OCI-M2 (cell line): ENCODE measurements around the gene SBF1.
"Not testable (repeated sequence)": the region's sequence is repeated elsewhere in the genome, so short reads cannot be mapped to it uniquely, and the experiment has no call there.

ENCODE experiments used
- DNase-seq: peaks from one replicate; lab custom pipeline; 2025; ENCODE audit not compliant: unreplicated experiment; lab: John Stamatoyannopoulos, UW

The SBF1 gene

DNA sequence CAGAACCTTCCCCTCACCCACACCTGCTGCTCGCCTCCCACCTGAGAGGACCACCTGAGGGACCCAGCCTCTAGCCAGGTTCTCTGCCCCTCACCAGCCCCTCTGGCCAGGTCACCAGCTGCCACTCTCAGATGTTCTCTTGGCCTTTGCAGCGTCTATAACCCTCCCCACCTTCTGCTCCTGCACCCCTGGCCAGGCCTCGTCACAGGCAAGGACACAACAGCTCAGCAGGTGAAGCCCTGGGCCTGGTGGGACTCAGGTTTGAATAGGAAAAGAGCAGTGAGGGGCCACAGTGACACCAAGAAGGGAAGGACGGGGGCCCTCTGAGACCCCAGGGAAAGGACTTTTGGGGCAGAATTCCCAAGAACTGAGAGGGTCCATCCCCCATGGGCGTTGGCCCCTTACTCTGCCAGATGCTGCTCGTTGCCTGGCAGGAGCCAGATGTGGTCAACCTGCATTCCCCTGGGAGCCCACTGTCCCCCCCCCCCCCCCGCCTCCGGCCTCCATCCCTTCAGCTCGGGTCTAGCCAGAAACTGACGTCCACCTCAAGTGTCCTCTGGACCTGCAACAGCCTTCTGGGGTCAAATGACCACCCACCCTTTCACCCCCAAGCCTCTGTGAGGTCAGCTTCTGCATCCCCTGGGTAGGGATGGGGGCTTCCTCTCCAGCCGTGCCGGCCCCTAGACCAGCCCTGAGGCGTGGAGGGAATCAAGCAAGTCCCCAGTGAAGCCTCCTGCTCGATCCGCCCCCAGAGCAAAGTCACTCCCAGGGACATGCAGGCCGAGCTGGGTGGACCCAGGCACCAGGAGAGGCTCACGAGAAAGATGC is 28.7 kb downstream of the SBF1 start:
- no peak for DNase-seq

DNA sequence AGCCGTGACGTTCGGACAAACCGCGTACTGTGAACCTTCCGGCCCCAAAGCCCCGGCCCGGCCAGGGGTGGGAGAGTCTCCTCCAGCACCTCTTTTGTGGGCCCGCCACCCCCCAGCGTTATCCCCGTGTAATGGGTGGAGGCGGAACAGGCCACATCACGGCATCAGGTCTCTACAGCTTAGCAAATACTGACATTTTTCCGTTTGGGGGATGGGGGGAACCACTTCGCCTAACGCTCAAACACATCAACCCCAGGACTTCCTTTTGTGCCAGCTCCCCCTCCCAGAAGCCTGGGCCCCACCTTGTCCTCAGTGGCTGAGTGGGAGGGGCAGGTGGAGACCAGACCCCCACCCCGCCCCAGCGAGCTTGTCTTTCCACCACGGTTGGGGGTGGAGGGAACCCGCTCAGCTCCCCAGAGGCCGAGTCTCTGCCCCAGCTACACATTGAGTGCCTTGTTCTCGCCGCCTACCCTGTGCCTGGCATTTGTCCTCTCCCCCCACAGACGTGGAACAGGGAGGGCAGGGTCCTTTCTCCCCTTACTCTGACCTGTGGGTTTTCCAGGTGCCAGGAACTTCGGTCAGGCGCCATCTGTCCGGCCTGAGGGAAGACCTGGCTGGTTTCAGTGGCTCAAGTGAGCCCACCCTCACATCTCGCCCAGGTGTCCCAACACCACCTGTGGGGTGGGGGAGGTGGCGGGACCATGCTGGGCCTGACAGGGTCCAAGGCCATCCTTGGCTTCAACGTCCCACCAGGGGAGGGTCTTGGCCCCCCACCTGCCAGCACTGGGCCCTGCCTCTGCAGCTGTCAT is 29.6 kb downstream of the SBF1 start:
- DNase-seq: no peak

DNA sequence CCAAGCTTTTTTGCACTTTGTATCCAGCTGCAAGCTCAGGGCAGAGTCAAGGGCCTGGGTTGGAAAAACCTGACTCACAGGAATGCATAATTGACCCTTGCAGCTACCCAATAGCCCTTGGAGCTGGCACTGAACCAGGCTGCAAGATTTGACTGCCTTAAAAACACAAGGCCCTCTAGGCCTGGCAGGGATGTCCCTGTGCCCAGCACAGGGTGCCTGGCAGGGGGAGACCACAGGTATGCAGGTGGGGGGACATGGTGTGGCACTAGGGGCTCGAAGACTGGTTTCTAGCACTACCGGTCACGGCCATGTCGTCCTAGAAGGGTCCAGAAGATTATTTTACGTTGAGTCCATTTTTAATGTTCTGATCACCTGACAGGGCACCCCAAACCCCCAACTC is 30.2 kb downstream of the SBF1 start:
- DNase-seq: no peak

- no peak for DNase-seq
These were observed 30.8 kb downstream of the SBF1 start for GRCh38 chr22:50443801-50444625.

- DNase-seq: no peak
These were observed 31.6 kb downstream of the SBF1 start for GRCh38 chr22:50443197-50443596.

DNA sequence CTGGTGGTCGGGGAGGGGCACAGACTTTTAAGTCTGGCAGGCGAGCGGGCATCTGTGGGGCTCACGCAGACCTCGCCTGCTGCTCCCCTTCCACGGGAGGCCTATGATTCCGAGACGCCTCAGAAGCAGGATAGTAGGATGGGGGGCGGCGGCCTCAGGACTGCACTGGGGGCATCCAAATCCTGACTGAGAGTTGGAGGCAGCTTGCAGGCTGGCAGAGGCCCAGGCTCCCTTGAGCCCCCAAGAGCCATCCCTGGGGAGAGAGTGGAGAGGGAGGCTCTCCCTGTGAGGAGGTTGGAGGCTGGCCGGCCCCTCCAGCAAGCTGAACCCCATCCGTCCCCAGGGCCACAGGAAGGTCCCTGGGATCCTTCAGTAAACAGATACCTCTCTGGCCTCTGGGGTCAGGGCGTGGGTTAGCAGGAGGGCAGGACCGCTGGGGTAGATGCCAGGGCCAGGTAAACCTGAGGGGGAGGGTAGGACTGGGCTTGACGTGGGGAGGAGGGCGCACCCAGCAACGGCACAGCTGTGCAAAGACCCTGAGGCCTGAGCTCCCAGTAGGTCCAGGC is 33.3 kb downstream of the SBF1 start:
- no peak for DNase-seq

GRCh38 chr22:50440544-50441249 is 34.1 kb downstream of the SBF1 start:
- DNase-seq: no peak

GRCh38 chr22:50439871-50440331 is 34.9 kb downstream of the SBF1 start:
- no peak for DNase-seq

GRCh38 chr22:50439314-50439870 is 35.4 kb downstream of the SBF1 start:
- DNase-seq: no peak

DNA sequence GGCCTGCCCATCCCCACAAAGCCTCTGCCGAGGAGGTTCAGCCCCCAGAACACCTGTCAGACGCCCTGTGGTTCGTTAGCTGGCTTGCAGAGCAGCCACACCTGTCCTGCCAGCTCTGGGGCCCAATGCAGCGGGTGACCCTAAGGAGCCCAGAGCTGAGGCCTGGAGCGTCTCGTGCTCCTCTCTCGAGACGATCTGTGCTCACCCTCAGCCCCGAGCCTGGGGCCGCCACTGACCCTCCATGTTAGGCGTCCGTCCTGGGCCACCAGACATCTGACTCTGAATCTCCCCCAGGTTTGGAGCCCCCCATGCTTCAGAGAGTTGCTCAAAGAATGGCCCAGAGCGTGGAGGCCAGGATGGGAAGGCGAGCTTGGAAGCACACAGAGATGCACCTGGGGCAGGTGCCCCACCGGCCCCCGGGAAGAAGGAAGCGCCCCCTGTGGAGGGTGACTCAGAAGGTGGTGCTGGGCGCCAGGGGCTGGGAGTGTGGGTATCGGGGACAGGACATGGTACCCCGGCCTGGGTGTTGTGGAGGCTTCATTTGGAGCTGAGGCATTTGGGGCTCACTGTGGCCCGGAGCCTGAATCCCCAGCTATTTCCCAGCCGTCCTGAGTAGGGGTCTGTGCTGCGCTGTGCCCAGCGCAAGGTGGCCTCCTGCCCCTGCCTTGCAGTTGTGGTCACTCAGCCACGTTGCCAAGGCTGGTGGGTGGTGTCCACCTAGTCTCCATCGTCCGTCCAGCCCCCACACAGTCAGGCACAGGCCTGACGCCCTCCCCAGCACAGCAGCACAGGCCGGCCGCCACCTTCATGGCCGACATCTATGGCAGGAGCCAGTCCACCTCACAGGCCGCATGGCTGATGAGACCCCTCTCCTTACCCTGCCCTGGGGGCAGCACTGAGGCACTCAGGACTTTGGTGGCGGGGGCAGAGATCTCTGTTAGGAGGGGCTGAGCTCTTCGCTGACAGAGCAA is 36.2 kb downstream of the SBF1 start:
- DNase-seq: no peak

- no peak for DNase-seq
These were observed 37.1 kb downstream of the SBF1 start for GRCh38 chr22:50437511-50438304.

GRCh38 chr22:50436841-50437341 is 37.9 kb downstream of the SBF1 start:
- no peak for DNase-seq

DNA sequence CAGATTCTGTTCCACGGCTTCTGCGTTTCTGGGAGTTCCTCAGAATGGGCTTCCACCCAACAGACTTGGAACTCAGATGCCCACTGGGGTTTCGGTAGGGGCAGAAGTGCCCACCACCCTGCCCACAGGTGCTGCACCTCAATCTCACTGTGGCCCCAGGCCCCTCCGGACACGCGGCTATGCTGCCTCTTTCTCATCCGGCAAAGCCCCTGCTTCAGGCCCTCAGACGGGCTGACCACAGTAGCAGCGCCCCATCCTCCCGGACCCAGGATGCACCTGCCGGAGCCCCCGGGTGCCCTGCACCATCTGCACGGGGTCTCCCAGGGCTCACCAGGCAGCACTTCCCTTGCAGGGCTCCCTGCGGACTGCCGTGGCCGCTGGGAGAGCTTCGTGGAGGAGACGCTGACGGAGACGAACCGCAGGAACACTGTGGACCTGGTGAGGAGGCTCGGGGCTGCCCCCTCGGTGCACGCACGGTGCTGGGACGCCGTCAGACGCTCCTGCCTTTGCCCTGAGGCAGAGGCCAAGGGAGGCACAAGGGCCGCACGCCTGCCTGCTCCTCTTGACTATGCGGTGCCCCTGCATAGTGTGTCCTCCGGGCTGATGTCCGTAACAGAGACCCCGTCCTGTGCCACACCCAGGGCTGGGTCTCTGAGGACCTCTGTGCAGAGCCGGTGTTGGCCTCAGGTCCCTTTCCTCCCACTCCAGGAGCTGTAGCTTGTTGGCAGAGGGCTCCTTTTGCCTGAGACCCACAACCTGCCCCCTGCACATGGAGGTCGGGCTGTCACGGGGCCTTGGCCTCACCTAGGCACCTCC is 38.6 kb downstream of the SBF1 start:
- no peak for DNase-seq

DNA sequence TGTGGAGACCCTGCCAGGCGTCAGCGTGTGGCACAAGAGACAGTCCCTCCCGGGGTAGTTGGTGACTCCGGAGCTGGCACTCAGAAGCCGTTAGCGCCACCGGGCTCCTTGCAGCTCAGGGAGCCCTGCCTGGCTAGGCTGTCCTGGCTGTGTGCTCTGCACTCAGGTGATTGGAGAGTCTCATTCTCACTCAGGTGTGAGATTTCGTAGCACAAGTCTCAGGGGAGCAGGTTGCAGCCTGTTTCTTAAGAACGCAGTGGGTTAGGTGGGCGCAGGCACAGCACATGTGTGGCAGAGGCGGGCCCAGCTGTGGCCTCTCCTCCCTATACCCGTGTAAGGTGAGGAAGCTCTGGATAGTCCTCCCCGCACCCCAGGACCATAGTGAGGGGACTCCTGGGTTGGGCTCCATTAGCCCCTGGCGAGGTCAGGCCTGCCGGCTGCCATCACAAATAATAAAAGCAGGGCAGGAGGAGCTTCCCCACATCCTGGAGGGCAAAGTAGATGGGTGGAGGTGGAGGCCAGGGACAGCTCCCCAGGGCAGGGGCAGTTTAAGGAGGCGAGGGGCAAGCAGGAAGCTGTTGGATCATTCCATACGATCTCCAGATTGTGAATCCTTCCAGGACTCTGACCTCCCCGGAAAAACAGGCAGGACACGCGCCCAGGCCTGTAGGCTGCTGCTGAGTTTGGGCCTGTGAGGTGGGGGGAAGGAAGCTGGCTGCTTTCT is 39.4 kb downstream of the SBF1 start:
- no peak for DNase-seq

- DNase-seq: no peak
These were observed 40.0 kb downstream of the SBF1 start for GRCh38 chr22:50434849-50435248.

DNA sequence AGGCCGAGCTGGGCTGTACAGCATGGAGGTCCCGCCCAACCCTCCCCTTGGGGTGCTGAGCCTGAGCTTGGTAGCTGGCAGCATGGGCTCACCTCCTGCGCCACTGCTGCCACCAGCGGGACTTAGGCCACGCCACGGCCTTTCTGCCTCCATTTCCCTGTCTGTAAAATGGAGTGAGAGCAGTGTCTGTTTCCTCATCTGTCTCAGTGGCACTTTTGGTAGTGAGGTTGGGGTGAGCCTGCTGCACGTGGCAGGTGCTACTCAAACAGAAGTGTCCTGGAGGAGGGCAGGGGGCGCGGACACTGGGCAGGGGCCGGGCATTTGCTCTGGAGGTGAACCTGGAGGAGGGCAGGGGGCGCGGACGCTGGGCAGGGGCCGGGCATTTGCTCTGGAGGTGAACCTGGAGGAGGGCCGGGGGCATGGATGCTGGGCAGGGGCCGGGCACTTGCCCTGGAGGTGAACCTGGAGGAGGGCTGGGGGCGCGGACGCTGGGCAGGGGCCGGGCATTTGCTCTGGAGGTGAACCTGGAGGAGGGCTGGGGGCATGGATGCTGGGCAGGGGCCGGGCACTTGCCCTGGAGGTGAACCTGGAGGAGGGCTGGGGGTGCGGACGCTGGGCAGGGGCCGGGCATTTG is 41.8 kb downstream of the SBF1 start:
- not testable (repeated sequence) for DNase-seq
